Prostate gland (tissue), 2 donors: ENCODE data around the gene CCN2. TPM values are rescaled to one million over a fixed set of nuclear protein-coding genes. Genes with fewer than 3 reads are reported as not detected.
A peak's percentile ranks its signal among the peaks of the same experiment; 100 is the strongest.

ENCODE experiments used
- DNase-seq: peaks from one replicate; pipeline ENCODE4 v3.0.0-alpha.2; 2019; ENCODE audit warnings: low spot score
- H3K27ac ChIP-seq, 2 donors: fragments of 200-600 bp; sonication (generic); 2 replicates each; pipeline ENCODE4 v1.5.1; 2017 to 2019
- H3K27me3 ChIP-seq: fragments of 200-600 bp; sonication (generic); replicated peaks from 2 replicates; pipeline ENCODE4 v1.5.1; 2019; ENCODE audit not compliant: insufficient read depth
- H3K36me3 ChIP-seq, 2 donors: fragments of 200-600 bp; sonication (generic); 1 replicate in 1 of 2; 2 replicates in 1 of 2; pipeline versions ENCODE4 v1.5.1 to v1.8.1; 2017 to 2019
- H3K4me1 ChIP-seq: fragments of 200-600 bp; sonication (generic); replicated peaks from 2 replicates; pipeline ENCODE4 v1.5.1; 2019
- H3K4me3 ChIP-seq, 2 donors: fragments of 200-600 bp; sonication (generic); 2 replicates each; pipeline ENCODE4 v1.5.1; 2017 to 2019
- H3K9me3 ChIP-seq: fragments of 200-600 bp; sonication (generic); 2 replicates; pipeline ENCODE4 v1.5.1; 2017
- CTCF ChIP-seq, 4 experiments: fragments of 200-600 bp in 2 of 4; fragments of 450-650 bp in 2 of 4; sonication (generic) in 2 of 4; IDR thresholded peaks; 1 replicate in 3 of 4; 2 replicates in 1 of 4; pipeline ENCODE4 v1.5.1; 2016 to 2019; ENCODE audit warnings: antibody characterized with exemption in 4 of 4, mild to moderate bottlenecking in 2 of 4, moderate library complexity in 2 of 4
- POLR2A ChIP-seq: fragments of 450-650 bp; IDR thresholded peaks from one replicate; pipeline ENCODE4 v1.6.1; 2016; ENCODE audit warnings: antibody characterized with exemption, mild to moderate bottlenecking
- POLR2AphosphoS5 ChIP-seq: sonication (generic); formaldehyde crosslinking; IDR thresholded peaks from one replicate; pipeline ENCODE4 v1.6.1; 2017; ENCODE audit warnings: antibody characterized with exemption
- WGBS: methylation state at CpG from one replicate; pipeline ENCODE4 v1.1.5; 2018; 5-methylcytosine and 5-hydroxymethylcytosine counted together
- intact Hi-C: fragments of 100-400 bp; cut with DNase I; formaldehyde crosslinking; loops from one replicate; pipeline ENCODE4 v1.14.2; 2022
- total RNA-seq, 2 donors: library from RNA; depleted of rRNA; stranded (reverse); fragments of >200 nt; gene quantifications; one replicate each; pipeline ENCODE4 v1.1.0, GENCODE V29; 2016

Gene CCN2
- total RNA-seq, 2 donors from 2014 or later = 73.1 to 120 TPM

DNA sequence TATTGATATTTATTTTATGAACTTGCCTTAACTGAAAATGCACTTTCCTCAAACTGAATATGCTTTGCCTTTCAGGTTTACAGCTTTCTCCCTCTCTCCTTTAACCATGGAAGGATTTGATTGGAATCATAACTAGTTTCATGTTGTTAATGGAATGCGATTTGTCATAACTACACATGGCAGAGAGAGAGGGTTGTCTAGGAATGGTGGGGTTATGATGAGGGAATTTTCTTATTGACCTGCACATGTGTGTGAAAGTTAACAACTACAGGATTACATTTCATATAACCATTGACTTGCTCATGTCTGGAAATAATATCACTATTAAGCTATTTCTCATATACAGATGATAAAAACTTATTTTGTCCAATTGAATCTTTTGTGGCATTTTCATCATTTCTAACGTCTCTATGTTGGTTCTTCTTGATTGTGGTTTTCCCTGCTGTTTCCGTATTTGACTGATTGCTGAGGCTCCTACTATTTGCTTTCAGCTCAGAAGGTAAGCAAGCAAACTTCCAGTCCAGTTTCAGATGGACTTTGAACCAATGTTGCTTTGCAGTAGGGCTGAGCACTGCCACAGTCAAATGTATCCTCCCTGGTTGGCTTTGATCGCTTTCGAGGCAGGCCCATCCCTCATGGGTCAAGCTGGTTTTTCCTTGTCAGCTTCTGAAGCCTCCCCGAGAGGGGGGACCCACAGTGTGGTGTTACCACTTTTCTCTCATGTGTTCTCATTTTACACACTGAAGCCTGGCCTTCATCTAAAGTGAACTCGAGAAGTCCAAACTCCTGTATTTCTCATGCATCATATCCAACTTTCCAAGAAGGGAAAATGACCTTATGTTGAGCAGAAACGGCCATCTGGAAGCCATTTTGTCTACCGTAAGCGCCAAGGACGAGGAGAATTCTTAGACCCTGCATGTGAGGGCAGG is 7.6 kb upstream of the CCN2 start:
- intact Hi-C loops = loop anchor here (10.0 kb wide), 1 partner anchor 176 kb away; no protein-coding TSS in a partner anchor
- 89% methylated on average over 11 of the region's 11 CpGs for WGBS
- TF ChIP-seq POLR2AphosphoS5 = no peak
- TF ChIP-seq CTCF (IDR thresholded peaks at IDR 0.05) = no peak
- no peak for TF ChIP-seq POLR2A
- Histone ChIP-seq H3K27ac (no peak overlapping the region), H3K9me3 (no peaks in the 10 kb centered on the region), H3K27me3 (no peaks in the 10 kb centered on the region), H3K4me3 (no peak overlapping the region), H3K4me1 (no peaks in the 10 kb centered on the region), H3K36me3 (no peaks in the 10 kb centered on the region)
- no peak for DNase-seq

GRCh38 chr6:131958095-131958494 is 6.9 kb upstream of the CCN2 start:
- no peak for DNase-seq
- TF ChIP-seq CTCF (IDR thresholded peaks at IDR 0.05) (no peak), POLR2A (no peak), POLR2AphosphoS5 (no peak)

DNA sequence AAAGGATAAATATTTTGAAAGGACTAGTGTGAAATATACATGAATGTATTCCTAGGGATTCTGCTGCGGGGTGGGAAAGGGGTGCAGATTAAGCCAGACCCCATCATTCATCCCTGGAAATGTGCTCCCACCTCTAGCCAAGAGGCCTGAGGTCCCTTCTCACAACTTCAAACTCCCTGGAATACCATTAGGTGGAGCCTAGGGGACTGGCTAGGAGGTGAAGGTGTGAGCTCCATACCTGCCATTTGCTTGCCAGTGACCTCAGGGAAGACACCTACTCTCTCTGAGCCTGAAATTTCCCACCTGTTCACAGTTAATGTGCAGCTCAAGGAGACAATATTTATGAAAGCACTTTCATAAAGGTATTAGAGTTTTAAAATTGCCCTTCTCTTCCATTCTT is 4.7 kb upstream of the CCN2 start:
- Histone ChIP-seq H3K9me3 (no peaks in the 10 kb centered on the region), H3K27ac (no peak overlapping the region), H3K4me1 (no peaks in the 10 kb centered on the region), H3K27me3 (no peaks in the 10 kb centered on the region), H3K4me3 (no peak overlapping the region), H3K36me3 (no peaks in the 10 kb centered on the region)
- DNase-seq = no peak
- 95% methylated on average over 1 of the region's 1 CpG for WGBS
- TF ChIP-seq POLR2A (no peak), CTCF (IDR thresholded peaks at IDR 0.05) (no peak), POLR2AphosphoS5 (no peak)
- intact Hi-C loops = loop anchor here (10.0 kb wide), 1 partner anchor 179 kb away; no protein-coding TSS in a partner anchor

More at GRCh38 chr6:131958095-131958494, 6.9 kb upstream of the CCN2 start:
- Histone ChIP-seq H3K4me3 (no peak overlapping the region), H3K36me3 (no peaks in the 10 kb centered on the region), H3K4me1 (no peaks in the 10 kb centered on the region), H3K9me3 (no peaks in the 10 kb centered on the region), H3K27me3 (no peaks in the 10 kb centered on the region), H3K27ac (no peak overlapping the region)
- WGBS = 89% methylated on average over 3 of the region's 3 CpGs
- intact Hi-C loops = loop anchor here (10.0 kb wide), 1 partner anchor 177 kb away; no protein-coding TSS in a partner anchor

DNA sequence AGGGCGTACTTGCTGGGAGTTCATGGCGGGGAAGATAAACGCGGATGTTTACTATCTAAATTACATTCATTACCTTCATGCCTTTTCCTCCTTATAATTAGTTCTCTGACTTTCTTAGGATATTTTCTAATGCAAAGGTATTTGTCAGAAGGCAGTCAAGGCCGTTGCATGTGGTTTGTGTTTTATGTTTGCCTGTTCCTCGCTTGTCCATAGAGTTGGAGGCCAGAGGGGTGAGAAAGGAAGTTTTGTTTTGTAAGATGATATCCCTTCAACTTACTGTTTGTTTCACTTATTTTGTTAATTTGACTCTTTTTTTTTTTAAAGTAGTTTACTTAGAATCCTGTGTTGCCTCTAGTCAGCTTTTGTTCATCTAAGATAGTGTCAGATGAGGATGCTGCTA is 4.0 kb upstream of the CCN2 start:
- no peaks in the 10 kb centered on the region for H3K36me3 ChIP-seq
- no peak overlapping the region for H3K27ac ChIP-seq
- H3K4me3 ChIP-seq = no peak overlapping the region
- no peaks in the 10 kb centered on the region for H3K4me1 ChIP-seq
- intact Hi-C loops = loop anchor here (10.0 kb wide), 1 partner anchor 180 kb away; no protein-coding TSS in a partner anchor
- DNase-seq = no peak
- no peaks in the 10 kb centered on the region for H3K27me3 ChIP-seq
- no peaks in the 10 kb centered on the region for H3K9me3 ChIP-seq
- 45% methylated on average over 6 of the region's 6 CpGs for WGBS
- TF ChIP-seq POLR2AphosphoS5 (no peak), POLR2A (no peak), CTCF (IDR thresholded peaks at IDR 0.05) (no peak)

DNA sequence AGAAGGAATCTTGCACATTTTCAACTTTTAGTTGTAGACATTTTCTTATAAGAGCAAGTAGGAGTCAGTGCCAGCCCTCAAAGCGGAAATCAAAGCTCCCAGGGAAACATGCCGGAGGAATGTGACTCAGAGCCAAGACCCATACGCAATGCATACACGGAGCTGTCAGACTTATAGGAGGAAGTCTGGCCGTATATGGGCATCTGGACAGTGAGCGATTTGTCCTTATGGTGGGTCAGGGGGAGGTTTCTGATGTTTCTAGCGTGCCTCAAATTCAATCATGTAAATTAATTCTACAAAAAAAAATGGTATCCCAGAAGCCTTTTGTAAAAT is 3.6 kb upstream of the CCN2 start:
- no peak overlapping the region for H3K27ac ChIP-seq
- no peak for TF ChIP-seq CTCF (IDR thresholded peaks at IDR 0.05)
- peak; percentile 55 for TF ChIP-seq POLR2AphosphoS5
- no peak for TF ChIP-seq POLR2A
- H3K4me3 ChIP-seq = no peak overlapping the region
- intact Hi-C loops = loop anchor here (5.0 to 10.0 kb wide), 4 partner anchors 68 to 208 kb away; no protein-coding TSS in a partner anchor
- no peaks in the 10 kb centered on the region for H3K9me3 ChIP-seq
- H3K36me3 ChIP-seq = no peaks in the 10 kb centered on the region
- WGBS = 30% methylated on average over 7 of the region's 7 CpGs
- H3K27me3 ChIP-seq = no peaks in the 10 kb centered on the region
- peak; percentile 48 for DNase-seq
- H3K4me1 ChIP-seq = no peaks in the 10 kb centered on the region
